ENCODE data around the gene BORCS5.

Gene BORCS5

GRCh38 chr12:12397184-12397583 lies 40.3 kb downstream of the BORCS5 start:
- no peaks in the 10 kb centered on the region for H3K36me3 ChIP-seq (ENCODE audit: insufficient read depth, low read length)
- H3K4me1 ChIP-seq (ENCODE audit: insufficient read depth, low read length, poor library complexity, severe bottlenecking), result no peaks in the 10 kb centered on the region
- TF ChIP-seq CTCF (conservative IDR thresholded peaks at IDR 0.05; ENCODE audit: low read length), result no peak
- TF ChIP-seq EZH2phosphoT487 (IDR thresholded peaks at IDR 0.05; ENCODE audit: borderline replicate concordance), result no peak
- H3K9me3 ChIP-seq (ENCODE audit: insufficient read depth, low read depth, low read length), result no peaks in the 10 kb centered on the region
- no peaks in the 10 kb centered on the region for H4K20me1 ChIP-seq (ENCODE audit: insufficient read depth, low read length, poor library complexity, severe bottlenecking)
- H3K9me2 ChIP-seq (replicated peaks; ENCODE audit: low read depth, low read length), result no peaks in the 10 kb centered on the region
- H3K4me2 ChIP-seq (ENCODE audit: low read depth, low read length, poor library complexity, severe bottlenecking), result no peak overlapping the region
- no peak overlapping the region for H2AFZ ChIP-seq (ENCODE audit: low read length)
- H3K9ac ChIP-seq (ENCODE audit: low read depth, low read length, poor library complexity, severe bottlenecking), result no peak overlapping the region
- no peaks in the 10 kb centered on the region for H3K79me2 ChIP-seq (ENCODE audit: insufficient read depth, low read length)
- H3F3A ChIP-seq (ENCODE audit: low read depth), result no peaks in the 10 kb centered on the region
- H3K27me3 ChIP-seq (ENCODE audit: insufficient read depth, low read length, poor library complexity, severe bottlenecking), result no peaks in the 10 kb centered on the region
- no peak overlapping the region for H3K4me3 ChIP-seq (ENCODE audit: low read length, poor library complexity, severe bottlenecking)

- H3K9me3 ChIP-seq (ENCODE audit: insufficient read depth, low read depth, low read length), result no peaks in the 10 kb centered on the region
- H3K27me3 ChIP-seq (ENCODE audit: insufficient read depth, low read length, poor library complexity, severe bottlenecking), result no peaks in the 10 kb centered on the region
- no peak overlapping the region for H3K9ac ChIP-seq (ENCODE audit: low read depth, low read length, poor library complexity, severe bottlenecking)
- no peak for TF ChIP-seq EZH2phosphoT487 (IDR thresholded peaks at IDR 0.05; ENCODE audit: borderline replicate concordance)
- TF ChIP-seq CTCF (conservative IDR thresholded peaks at IDR 0.05; ENCODE audit: low read length), result 0 out of 2 replicates have a peak, but pooled peaks have one; percentile 14
- H3K36me3 ChIP-seq (ENCODE audit: insufficient read depth, low read length), result no peaks in the 10 kb centered on the region
- H3K79me2 ChIP-seq (ENCODE audit: insufficient read depth, low read length), result no peaks in the 10 kb centered on the region
- H3K4me3 ChIP-seq (ENCODE audit: low read length, poor library complexity, severe bottlenecking), result no peak overlapping the region
- no peaks in the 10 kb centered on the region for H3F3A ChIP-seq (ENCODE audit: low read depth)
- no peak overlapping the region for H3K4me2 ChIP-seq (ENCODE audit: low read depth, low read length, poor library complexity, severe bottlenecking)
- no peaks in the 10 kb centered on the region for H3K9me2 ChIP-seq (replicated peaks; ENCODE audit: low read depth, low read length)
- no peak overlapping the region for H2AFZ ChIP-seq (ENCODE audit: low read length)
- peaks cover 2% of the 10 kb centered on the region for H3K4me1 ChIP-seq (ENCODE audit: insufficient read depth, low read length, poor library complexity, severe bottlenecking)
- H4K20me1 ChIP-seq (ENCODE audit: insufficient read depth, low read length, poor library complexity, severe bottlenecking), result no peaks in the 10 kb centered on the region
Measured at GRCh38 chr12:12398026-12398859, 41.4 kb downstream of the BORCS5 start.

- H3K4me1 ChIP-seq (ENCODE audit: insufficient read depth, low read length, poor library complexity, severe bottlenecking), result peaks cover 12% of the 10 kb centered on the region
- H3K9me3 ChIP-seq (ENCODE audit: insufficient read depth, low read depth, low read length), result no peaks in the 10 kb centered on the region
- no peak overlapping the region for H3K9ac ChIP-seq (ENCODE audit: low read depth, low read length, poor library complexity, severe bottlenecking)
- H2AFZ ChIP-seq (ENCODE audit: low read length), result no peak overlapping the region
- no peaks in the 10 kb centered on the region for H3K27me3 ChIP-seq (ENCODE audit: insufficient read depth, low read length, poor library complexity, severe bottlenecking)
- TF ChIP-seq EZH2phosphoT487 (IDR thresholded peaks at IDR 0.05; ENCODE audit: borderline replicate concordance), result no peak
- TF ChIP-seq CTCF (conservative IDR thresholded peaks at IDR 0.05; ENCODE audit: low read length), result no peak
- H4K20me1 ChIP-seq (ENCODE audit: insufficient read depth, low read length, poor library complexity, severe bottlenecking), result no peaks in the 10 kb centered on the region
- no peak overlapping the region for H3K4me2 ChIP-seq (ENCODE audit: low read depth, low read length, poor library complexity, severe bottlenecking)
- no peaks in the 10 kb centered on the region for H3K9me2 ChIP-seq (replicated peaks; ENCODE audit: low read depth, low read length)
- no peaks in the 10 kb centered on the region for H3K36me3 ChIP-seq (ENCODE audit: insufficient read depth, low read length)
- H3K4me3 ChIP-seq (ENCODE audit: low read length, poor library complexity, severe bottlenecking), result no peak overlapping the region
- H3F3A ChIP-seq (ENCODE audit: low read depth), result no peaks in the 10 kb centered on the region
- H3K79me2 ChIP-seq (ENCODE audit: insufficient read depth, low read length), result no peaks in the 10 kb centered on the region
Measured at GRCh38 chr12:12399161-12399560, 42.3 kb downstream of the BORCS5 start.

All from Loucy (cell line).